Transverse colon (tissue), 4 donors: ENCODE data around the gene SUN1. TPM values are rescaled to one million over a fixed set of nuclear protein-coding genes. Genes with fewer than 3 reads are reported as not detected.

ENCODE experiments used
- DNase-seq: peaks from one replicate; pipeline ENCODE4 v3.0.0-alpha.2; 2019
- H3K27ac ChIP-seq, 4 donors: fragments of 200-600 bp; sonication (generic); 2 replicates each; pipeline ENCODE4 v1.5.1; 2016 to 2018; ENCODE audit warnings: inconsistent platforms in 4 of 4
- H3K27me3 ChIP-seq: fragments of 200-600 bp; sonication (generic); 2 replicates; pipeline ENCODE4 v1.5.1; 2017; ENCODE audit warnings: inconsistent platforms
- H3K36me3 ChIP-seq, 4 donors: fragments of 200-600 bp; sonication (generic); 2 replicates each; pipeline ENCODE4 v1.5.1; 2017 to 2019; ENCODE audit warnings: inconsistent platforms in 4 of 4
- H3K4me1 ChIP-seq, 4 donors: fragments of 200-600 bp; sonication (generic); 2 replicates each; pipeline ENCODE4 v1.5.1; 2017 to 2020; ENCODE audit warnings: inconsistent platforms in 4 of 4
- H3K4me3 ChIP-seq, 4 donors: fragments of 200-600 bp; sonication (generic); 1 replicate in 1 of 4; 2 replicates in 3 of 4; pipeline versions ENCODE4 v1.5.1 to v1.6.1; 2017 to 2019; ENCODE audit warnings: inconsistent platforms in 4 of 4
- H3K9me3 ChIP-seq, 2 donors: fragments of 200-600 bp; sonication (generic); 2 replicates each; pipeline ENCODE4 v1.5.1; 2017 to 2019; ENCODE audit warnings: inconsistent platforms in 2 of 2
- CTCF ChIP-seq, 5 experiments: fragments of 200-600 bp in 3 of 5; fragments of 450-650 bp in 2 of 5; sonication (generic) in 3 of 5; IDR thresholded peaks; 1 replicate in 2 of 5; 2 replicates in 3 of 5; pipeline ENCODE4 v1.5.1; 2016 to 2017; ENCODE audit warnings: antibody characterized with exemption in 5 of 5, inconsistent platforms in 3 of 5, mild to moderate bottlenecking in 2 of 5, moderate library complexity in 1 of 5
- EP300 ChIP-seq: sonication (generic); formaldehyde crosslinking; IDR thresholded peaks from one replicate; pipeline ENCODE4 v1.6.1; 2017; ENCODE audit warnings: antibody characterized with exemption, low read depth
- POLR2A ChIP-seq: fragments of 450-650 bp; IDR thresholded peaks from one replicate; pipeline ENCODE4 v1.6.1; 2016; ENCODE audit warnings: antibody characterized with exemption, mild to moderate bottlenecking, moderate library complexity
- POLR2AphosphoS5 ChIP-seq, 3 donors: sonication (generic); formaldehyde crosslinking; IDR thresholded peaks; one replicate each; pipeline ENCODE4 v1.6.1; 2016; ENCODE audit warnings: antibody characterized with exemption in 3 of 3
- WGBS, 2 donors: methylation state at CpG; one replicate each; pipeline ENCODE4 v1.1.5; 2018; ENCODE audit warnings: low coverage in 1 of 2; 5-methylcytosine and 5-hydroxymethylcytosine counted together
- in situ Hi-C, 4 donors: fragments of 200-750 bp; cut with MboI; loops; one replicate each; pipeline versions ENCODE4 v1.15.0 to v1.15.1; 2017; ENCODE audit warnings: low sequenced_read_pairs in 3 of 4, low pct_ligation_motif_present in 1 of 4, low pct_unique_long_range_greater_than_20kb in 1 of 4
- intact Hi-C: fragments of 100-400 bp; cut with DNase I; formaldehyde crosslinking; loops from one replicate; pipeline ENCODE4 v1.15.1; 2023; ENCODE audit warnings: low total_unique reads
- total RNA-seq, 4 donors: library from RNA; depleted of rRNA; stranded (reverse); fragments of >200 nt; gene quantifications; one replicate each; pipeline ENCODE4 v1.1.0, GENCODE V29; 2016

The SUN1 gene
- total RNA-seq, 4 donors from 2014 or later: 92.7 to 569 (median 162) TPM

- no peak overlapping the region for H3K4me3 ChIP-seq
- H3K27ac ChIP-seq: no peak overlapping the region
- peaks cover 0 to 39% (median 14%) of the 10 kb centered on the region in 4 donors for H3K36me3 ChIP-seq
- no peaks in the 10 kb centered on the region for H3K27me3 ChIP-seq
- intact Hi-C loops (no loop called here), in situ Hi-C loops (no loop called here)
- no peak for DNase-seq
- 94 to 100% methylated on average over 1 to 14 of the region's 18 CpGs for WGBS, 2 donors
- TF ChIP-seq CTCF (IDR thresholded peaks at IDR 0.05) (no peak), POLR2A (no peak), EP300 (no peak), POLR2AphosphoS5 (IDR thresholded peaks at IDR 0.05) (no peak)
- H3K4me1 ChIP-seq: no peaks in the 10 kb centered on the region
- H3K9me3 ChIP-seq: no peaks in the 10 kb centered on the region
Measured at GRCh38 chr7:889391-889790, 57.1 kb downstream of the SUN1 start.

GRCh38 chr7:890868-891267 is 58.6 kb downstream of the SUN1 start:
- whole genome bisulfite sequencing, 2 donors: 86 to 94% methylated on average over 1 to 15 of the region's 15 CpGs
- in situ Hi-C loops (no loop called here), intact Hi-C loops (no loop called here)
- no peak for DNase-seq
- Histone ChIP-seq H3K27me3 (no peaks in the 10 kb centered on the region), H3K4me3 (no peak overlapping the region), H3K4me1 (no peaks in the 10 kb centered on the region), H3K27ac (no peak overlapping the region), H3K36me3 (peaks cover 0 to 50% (median 21%) of the 10 kb centered on the region in 4 donors), H3K9me3 (no peaks in the 10 kb centered on the region)
- TF ChIP-seq POLR2AphosphoS5 (IDR thresholded peaks at IDR 0.05) (no peak), CTCF (IDR thresholded peaks at IDR 0.05) (no peak), POLR2A (no peak), EP300 (no peak)

- intact Hi-C loops: no loop called here
- peaks cover 0 to 50% (median 21%) of the 10 kb centered on the region in 4 donors for H3K36me3 ChIP-seq
Measured at GRCh38 chr7:891291-891690, 59.0 kb downstream of the SUN1 start.

GRCh38 chr7:891805-892204 is 59.5 kb downstream of the SUN1 start:
- no peaks in the 10 kb centered on the region for H3K9me3 ChIP-seq
- H3K4me3 ChIP-seq: no peak overlapping the region
- no peaks in the 10 kb centered on the region for H3K4me1 ChIP-seq
- no peak overlapping the region for H3K27ac ChIP-seq
- no peak for TF ChIP-seq CTCF (IDR thresholded peaks at IDR 0.05)
- no peak for TF ChIP-seq POLR2A
- TF ChIP-seq EP300: no peak
- TF ChIP-seq POLR2AphosphoS5 (IDR thresholded peaks at IDR 0.05): no peak
- H3K27me3 ChIP-seq: no peaks in the 10 kb centered on the region
- in situ Hi-C loops (no loop called here), intact Hi-C loops (no loop called here)
- no peak for DNase-seq
- WGBS, 2 donors: 96% methylated on average over 20 of the region's 20 CpGs; no CpG with 5 or more reads in 1 of the 2 donors
- peaks cover 0 to 50% (median 21%) of the 10 kb centered on the region in 4 donors for H3K36me3 ChIP-seq

More at GRCh38 chr7:891291-891690, 59.0 kb downstream of the SUN1 start:
- H3K9me3 ChIP-seq: no peaks in the 10 kb centered on the region
- no peak for TF ChIP-seq POLR2AphosphoS5 (IDR thresholded peaks at IDR 0.05)
- no peak for TF ChIP-seq EP300
- TF ChIP-seq POLR2A: no peak
- no peak for TF ChIP-seq CTCF (IDR thresholded peaks at IDR 0.05)
- 96% methylated on average over 29 of the region's 29 CpGs; no CpG with 5 or more reads in 1 of the 2 donors for WGBS, 2 donors
- no peaks in the 10 kb centered on the region for H3K27me3 ChIP-seq
- in situ Hi-C loops: no loop called here
- no peak overlapping the region for H3K4me3 ChIP-seq
- no peak overlapping the region for H3K27ac ChIP-seq
- no peak for DNase-seq
- no peaks in the 10 kb centered on the region for H3K4me1 ChIP-seq
